DMS153 treated with DMSO at 0.1 percent for 48 hours (cell line): ENCODE data around the gene KIF26A.

ENCODE experiments used
- DNase-seq: peaks from one replicate; lab custom pipeline; 2025; ENCODE audit not compliant: unreplicated experiment; lab: John Stamatoyannopoulos, UW

Gene KIF26A

DNA sequence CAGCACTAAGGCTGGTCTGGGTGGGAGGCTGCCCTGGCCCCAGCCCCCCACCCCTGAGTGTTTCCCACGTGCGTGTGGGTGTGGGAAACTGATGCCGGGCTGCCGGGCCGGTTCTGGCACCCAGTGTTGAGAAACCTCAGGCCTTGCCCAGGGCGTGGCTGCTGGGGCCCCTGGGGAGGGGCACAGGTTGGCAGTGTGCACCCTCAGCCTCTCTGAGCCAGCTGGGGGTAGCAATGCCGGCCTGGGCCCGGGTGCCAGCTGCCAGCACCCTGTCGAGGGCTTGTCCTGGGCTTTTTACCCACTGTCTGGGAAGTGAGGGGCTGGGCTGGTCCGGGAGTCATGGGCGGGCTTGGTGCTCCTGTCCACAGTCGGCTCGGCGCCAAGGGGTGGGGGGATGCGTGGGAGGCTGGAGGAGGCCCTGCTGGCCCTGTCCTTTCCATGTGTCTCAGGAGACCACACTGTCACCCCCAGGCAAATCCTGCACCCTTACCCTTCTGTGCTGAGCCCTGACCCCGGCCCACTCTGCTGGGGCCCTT lies 37.2 kb upstream of the KIF26A start:
- no peak for DNase-seq

DNA sequence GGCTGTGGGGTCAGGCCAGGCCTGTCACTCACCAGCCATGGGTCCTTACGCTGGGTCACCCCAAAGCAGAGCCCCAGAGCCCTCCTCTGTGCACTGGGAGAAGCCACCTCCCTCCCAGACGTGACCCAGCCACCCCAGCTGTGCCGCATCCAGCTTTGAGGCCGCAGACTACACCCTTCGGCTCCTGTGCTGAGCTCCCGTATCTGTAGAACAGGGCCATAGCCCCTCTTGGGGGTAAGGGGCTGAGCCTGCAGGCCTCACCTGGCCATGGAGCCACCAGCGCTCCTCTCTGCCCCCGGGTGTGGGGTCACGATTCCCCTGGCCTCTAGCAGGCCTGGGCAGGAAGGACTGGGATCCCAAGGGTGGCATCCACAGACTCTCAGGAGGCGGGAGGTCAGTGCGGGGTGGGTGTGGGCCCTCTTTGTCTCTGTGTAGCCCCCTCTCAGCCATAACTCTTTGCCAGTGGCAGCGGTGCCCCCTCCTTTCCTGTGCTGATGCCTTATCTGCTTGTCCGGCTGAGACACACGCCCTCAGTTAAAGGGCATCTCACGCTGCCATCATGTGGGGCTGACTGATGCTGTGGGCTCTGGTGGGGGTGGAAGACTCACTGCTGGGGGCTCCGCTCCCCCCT lies 36.6 kb upstream of the KIF26A start:
- DNase-seq, result no peak

GRCh38 chr14:104102282-104102914 lies 36.0 kb upstream of the KIF26A start:
- no peak for DNase-seq

- DNase-seq, result no peak
Measured at GRCh38 chr14:104103061-104103445, 35.3 kb upstream of the KIF26A start.

- DNase-seq, result no peak
Measured at GRCh38 chr14:104103446-104104075, 34.8 kb upstream of the KIF26A start.

GRCh38 chr14:104104076-104104901 lies 34.1 kb upstream of the KIF26A start:
- DNase-seq, result no peak

GRCh38 chr14:104105071-104105821 lies 33.1 kb upstream of the KIF26A start:
- DNase-seq, result no peak

GRCh38 chr14:104105822-104106470 lies 32.4 kb upstream of the KIF26A start:
- no peak for DNase-seq

DNA sequence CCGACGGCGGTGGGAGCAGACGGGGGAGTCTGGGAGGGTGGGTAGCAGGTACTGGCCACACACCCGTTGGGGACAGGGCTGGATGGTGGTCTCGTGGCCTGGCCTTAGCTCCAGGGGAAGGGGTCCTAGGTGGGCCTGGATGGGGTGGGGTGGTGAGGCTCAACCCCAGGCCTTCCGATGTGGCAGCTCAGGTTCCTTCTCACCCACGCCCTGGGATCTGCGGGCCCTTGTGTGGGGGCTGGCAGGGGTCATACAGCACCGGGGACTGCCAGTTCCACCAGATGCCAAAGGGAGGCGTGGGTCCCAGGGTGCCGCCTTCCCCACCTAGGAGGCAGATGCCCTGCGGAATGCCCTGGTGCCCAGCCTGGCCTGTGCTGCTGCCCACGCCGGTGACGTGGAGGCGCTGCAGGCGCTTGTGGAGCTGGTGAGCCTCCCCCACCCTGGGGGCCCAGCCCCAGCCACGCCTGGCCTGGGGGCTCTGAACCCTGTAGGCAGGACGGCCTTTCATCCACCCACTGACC lies 31.9 kb upstream of the KIF26A start:
- no peak for DNase-seq

- no peak for DNase-seq
Measured at GRCh38 chr14:104107101-104107581, 31.2 kb upstream of the KIF26A start.

- no peak for DNase-seq
Measured at GRCh38 chr14:104107611-104108569, 30.5 kb upstream of the KIF26A start.

- DNase-seq, result no peak
Measured at GRCh38 chr14:104108570-104109541, 29.5 kb upstream of the KIF26A start.

DNA sequence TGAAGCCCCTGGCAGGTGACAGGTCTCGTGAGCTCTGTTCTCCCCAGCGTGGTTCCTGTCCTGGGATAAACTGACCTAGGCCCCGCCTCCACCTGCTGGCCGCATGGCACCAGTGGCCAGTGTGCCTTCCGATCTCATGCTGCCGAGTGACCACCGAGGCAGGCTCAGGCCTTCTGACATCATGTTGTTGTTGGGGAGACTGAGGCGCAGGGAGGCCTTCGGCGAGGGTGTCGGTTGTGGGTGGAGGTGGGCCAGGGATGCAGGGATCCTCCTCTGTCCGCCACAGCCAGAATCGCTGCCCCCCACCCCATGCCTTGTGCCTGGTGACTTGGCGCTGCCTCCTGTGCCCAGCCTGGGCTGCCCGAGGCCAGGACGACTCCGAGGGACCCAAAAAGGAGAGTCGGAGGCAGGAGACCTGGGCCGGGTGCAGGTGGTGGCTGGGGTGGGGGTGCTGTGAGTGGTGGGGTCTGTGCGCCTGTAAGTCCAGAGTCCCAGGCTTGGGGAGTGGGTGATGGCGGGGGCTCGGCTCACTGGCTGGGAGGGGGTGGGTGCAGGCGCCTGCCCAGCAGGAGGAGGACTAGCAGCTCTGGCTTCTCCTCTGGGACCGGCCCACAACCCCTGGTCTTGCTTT lies 28.5 kb upstream of the KIF26A start:
- no peak for DNase-seq

- no peak for DNase-seq
Measured at GRCh38 chr14:104110491-104111209, 27.7 kb upstream of the KIF26A start.

GRCh38 chr14:104111301-104112112 lies 26.9 kb upstream of the KIF26A start:
- DNase-seq, result no peak

DNA sequence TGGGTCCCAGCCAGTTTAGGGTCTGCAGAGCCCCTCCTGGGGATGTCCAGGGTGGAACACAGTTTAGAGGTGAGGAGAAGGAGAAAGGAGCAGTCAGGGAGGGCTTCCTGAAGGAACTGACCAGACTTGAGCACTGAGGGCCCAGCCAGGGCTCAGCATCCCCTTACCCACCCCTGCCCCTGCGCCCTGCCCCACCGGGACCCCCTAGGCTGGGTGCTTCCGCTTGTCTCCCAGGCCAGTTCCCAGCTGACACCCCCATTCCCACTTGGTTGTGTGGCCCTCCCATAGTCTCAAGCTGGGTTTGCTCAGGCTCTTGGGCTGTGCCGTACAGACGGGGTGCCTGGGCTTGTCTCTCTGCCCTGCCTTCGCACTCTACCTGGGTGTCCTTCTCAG lies 26.3 kb upstream of the KIF26A start:
- DNase-seq, result no peak
